ENCODE results near the gene SLC35D3. TPM values are rescaled to one million over a fixed set of nuclear protein-coding genes. Genes with fewer than 3 reads are reported as not detected.
"Not testable (repeated sequence)": the region's sequence is repeated elsewhere in the genome, so short reads cannot be mapped to it uniquely, and the experiment has no call there.

The SLC35D3 gene
- polyA plus RNA-seq (2011; rRNA removed) (not detected in 2 replicates), polyA minus RNA-seq (2011; rRNA and poly(A)+ RNA removed) (not detected in 2 replicates)

GRCh38 chr6:136921936-136922684 is at the start of gene SLC35D3:
TSS of gene SLC35D3 (plus strand) at chr6:136922301. CDS start at chr6:136922429, 128 bp downstream.
- peaks cover 48% of the 10 kb centered on the region for H3K27me3 ChIP-seq (ENCODE audit: control insufficient read depth, insufficient read depth, low read length)
- ChIA-PET CTCF (interaction anchor here (0.6 to 1.7 kb wide), 6 partner anchors 14 to 1751 kb away, joined by 3 to 5 read pairs (median 3); no protein-coding TSS in a partner anchor), POLR2A (no interaction called here)
- H3K27ac ChIP-seq (ENCODE audit: low read depth, low read length): no peak within 1 kb of the TSS
- peak within 1 kb of the TSS; percentile 54 for H3K4me3 ChIP-seq (ENCODE audit: low read depth, low read length)
- DNase-seq (ENCODE audit: low read depth, low spot score): no peak
- no peak for TF ChIP-seq CTCF (IDR thresholded peaks at IDR 0.05; ENCODE audit: low read depth, low read length)
- H3K9me3 ChIP-seq (ENCODE audit: control insufficient read depth, insufficient read depth, low read length): peaks cover 13% of the 10 kb centered on the region; the same call in 1 of the 2 replicates

GRCh38 chr6:136873748-136874147 is 48.4 kb upstream of the SLC35D3 start:
- Histone ChIP-seq H3K27ac (ENCODE audit: low read depth, low read length) (no peak overlapping the region), H3K9me3 (ENCODE audit: control insufficient read depth, insufficient read depth, low read length) (peaks cover 4% of the 10 kb centered on the region; the same call in 1 of the 2 replicates), H3K4me3 (ENCODE audit: low read depth, low read length) (no peak overlapping the region), H3K27me3 (ENCODE audit: control insufficient read depth, insufficient read depth, low read length) (no peaks in the 10 kb centered on the region)
- CTCF ChIA-PET: interaction anchor here (3.0 kb wide), 1 partner anchor 28 kb away, joined by 7 read pairs; no protein-coding TSS in a partner anchor
- DNase-seq (ENCODE audit: low read depth, low spot score): no peak
- TF ChIP-seq CTCF (IDR thresholded peaks at IDR 0.05; ENCODE audit: low read depth, low read length): no peak
- POLR2A ChIA-PET: no interaction called here

DNA sequence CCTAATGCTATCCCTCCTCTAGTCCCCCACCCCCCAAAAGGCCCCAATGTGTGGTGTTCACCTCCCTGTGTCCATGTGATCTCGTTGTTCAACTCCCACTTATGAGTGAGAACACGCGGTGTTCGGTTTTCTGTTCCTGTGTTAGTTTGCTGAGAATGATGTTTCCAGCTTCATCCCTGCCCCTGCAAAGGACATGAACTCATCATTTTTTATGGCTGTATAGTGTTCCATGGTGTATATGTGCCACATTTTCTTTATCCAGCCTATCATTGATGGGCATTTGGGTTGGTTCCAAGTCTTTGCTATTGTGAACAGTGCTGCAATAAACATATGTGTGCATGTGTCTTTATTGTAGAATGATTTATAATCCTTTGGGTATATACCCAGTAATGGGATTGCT is 45.6 kb upstream of the SLC35D3 start:
- DNase-seq (ENCODE audit: low read depth, low spot score); H3K27me3 ChIP-seq (ENCODE audit: control insufficient read depth, insufficient read depth, low read length); H3K27ac ChIP-seq (ENCODE audit: low read depth, low read length); POLR2A ChIA-PET; H3K9me3 ChIP-seq (ENCODE audit: control insufficient read depth, insufficient read depth, low read length); H3K4me3 ChIP-seq (ENCODE audit: low read depth, low read length): not testable (repeated sequence)
- CTCF ChIA-PET: interaction anchor here (1.2 kb wide), 1 partner anchor 31 kb away, joined by 3 read pairs; no protein-coding TSS in a partner anchor

DNA sequence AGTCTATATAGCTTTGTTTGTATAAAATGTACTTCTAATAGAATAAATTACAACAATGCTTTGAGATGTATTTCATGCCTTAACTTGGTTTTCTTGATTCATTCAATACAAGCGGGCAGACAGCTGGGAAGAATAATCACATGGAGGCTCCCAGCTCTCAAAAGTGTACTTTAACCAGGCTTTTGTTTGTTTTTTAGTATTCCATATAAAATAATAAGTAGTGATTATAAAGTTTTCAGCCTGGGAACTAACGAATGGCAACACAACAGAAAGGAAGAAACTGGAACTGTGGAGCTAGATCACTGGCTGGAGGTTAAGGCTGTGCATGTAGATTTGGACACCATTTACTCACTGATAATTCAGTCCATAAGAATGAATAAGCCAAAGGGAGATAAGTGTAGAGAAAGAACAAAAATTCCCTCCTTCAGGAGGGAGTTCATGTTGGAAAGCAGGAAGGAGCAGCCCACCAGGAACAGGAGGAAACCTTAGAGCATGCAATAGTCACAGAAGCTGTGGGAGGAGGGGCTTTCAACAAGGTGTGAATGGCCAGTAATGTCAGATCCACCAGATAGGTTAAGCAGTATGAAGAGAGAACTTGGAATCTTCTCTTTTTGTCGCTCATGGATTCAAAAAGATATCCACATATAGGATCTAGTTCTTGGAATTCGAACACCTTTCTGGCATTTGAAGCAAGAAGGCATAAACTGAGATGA is 41.2 kb upstream of the SLC35D3 start:
- no peak overlapping the region for H3K4me3 ChIP-seq (ENCODE audit: low read depth, low read length)
- DNase-seq (ENCODE audit: low read depth, low spot score): no peak
- ChIA-PET CTCF (interaction anchor here (0.8 kb wide), 1 partner anchor 14 kb away, joined by 3 read pairs; no protein-coding TSS in a partner anchor), POLR2A (no interaction called here)
- no peaks in the 10 kb centered on the region for H3K27me3 ChIP-seq (ENCODE audit: control insufficient read depth, insufficient read depth, low read length)
- no peak for TF ChIP-seq CTCF (IDR thresholded peaks at IDR 0.05; ENCODE audit: low read depth, low read length)
- no peaks in the 10 kb centered on the region for H3K9me3 ChIP-seq (ENCODE audit: control insufficient read depth, insufficient read depth, low read length)
- no peak overlapping the region for H3K27ac ChIP-seq (ENCODE audit: low read depth, low read length)

DNA sequence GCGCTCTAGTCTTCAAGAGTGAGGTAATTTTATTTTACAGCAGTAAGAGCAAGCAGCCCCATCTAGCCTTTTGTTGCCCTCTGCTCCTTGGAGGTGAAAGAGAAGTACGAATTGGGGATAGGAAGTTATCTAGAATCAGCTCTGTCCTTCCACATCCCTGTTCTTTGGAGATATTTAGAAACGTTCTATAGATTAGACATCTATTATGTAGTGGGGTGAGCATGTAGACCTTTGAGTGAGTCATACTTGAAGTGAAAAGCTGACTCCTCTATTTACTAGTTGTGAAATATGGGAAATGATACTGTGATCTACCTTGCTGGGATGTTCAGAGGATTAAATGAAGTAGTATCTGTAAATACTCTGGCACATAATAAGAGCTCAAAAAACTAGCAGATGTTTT is 36.0 kb upstream of the SLC35D3 start:
- no peak for DNase-seq (ENCODE audit: low read depth, low spot score)
- H3K27me3 ChIP-seq (ENCODE audit: control insufficient read depth, insufficient read depth, low read length): no peaks in the 10 kb centered on the region
- POLR2A ChIA-PET: no interaction called here
- no peak overlapping the region for H3K27ac ChIP-seq (ENCODE audit: low read depth, low read length)
- CTCF ChIA-PET: interaction anchor here (0.6 to 1.1 kb wide), 4 partner anchors 18 to 429 kb away, joined by 3 to 4 read pairs (median 4); no protein-coding TSS in a partner anchor
- H3K9me3 ChIP-seq (ENCODE audit: control insufficient read depth, insufficient read depth, low read length): no peaks in the 10 kb centered on the region
- no peak overlapping the region for H3K4me3 ChIP-seq (ENCODE audit: low read depth, low read length)
- TF ChIP-seq CTCF (IDR thresholded peaks at IDR 0.05; ENCODE audit: low read depth, low read length): no peak
